ENCODE data around the gene SLF1.

The SLF1 gene

DNA sequence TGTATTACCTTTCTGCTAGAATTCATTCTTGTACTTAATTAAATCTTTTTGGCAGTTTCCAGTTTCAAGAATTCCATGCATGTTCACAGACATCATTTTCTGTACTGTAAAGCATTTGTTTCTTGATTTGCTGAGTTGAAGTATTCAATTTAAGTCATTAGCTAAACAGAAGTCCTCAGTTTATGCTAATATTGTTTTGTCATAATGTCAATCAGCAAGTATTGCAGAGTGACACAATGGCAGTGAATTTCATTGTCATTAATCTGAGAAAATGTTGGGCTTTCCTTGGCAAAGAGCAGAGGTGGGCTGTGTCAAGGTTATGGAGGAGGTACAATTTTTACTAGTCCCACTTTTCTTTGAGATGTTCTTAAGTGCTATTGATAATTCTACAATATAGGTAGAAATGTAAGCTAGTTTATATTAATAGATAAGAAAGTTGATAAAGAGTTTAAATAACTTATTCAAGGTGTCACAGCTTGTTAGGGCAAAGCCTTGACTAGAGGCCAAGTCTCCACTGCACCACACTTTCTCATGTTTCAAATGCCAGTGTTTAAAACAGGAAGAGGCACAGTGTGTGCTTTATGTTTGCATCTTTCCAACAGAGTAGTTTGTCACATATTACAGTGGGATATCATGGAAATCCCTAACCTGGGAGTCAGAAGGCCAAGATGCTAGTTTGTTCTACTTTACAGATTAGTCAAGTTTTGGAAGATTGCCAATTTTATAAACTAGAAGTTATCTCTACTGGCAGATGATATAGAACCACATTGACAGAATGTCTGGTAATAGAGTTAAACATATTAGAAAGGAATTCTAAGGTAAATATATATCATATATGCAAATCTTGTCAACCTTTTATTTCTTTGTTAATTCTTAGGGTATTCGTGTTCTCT, 56.3 kb downstream of the SLF1 start:
- no peak for DNase-seq (ENCODE audit: low read depth, low spot score)
- no peak overlapping the region for H3K9ac ChIP-seq (ENCODE audit: insufficient read length)
- H3K9me3 ChIP-seq (ENCODE audit: low read depth, low read length) = no peaks in the 10 kb centered on the region
- H3K4me3 ChIP-seq = no peak overlapping the region
- no peak overlapping the region for H3K27ac ChIP-seq
- TF ChIP-seq POLR2AphosphoS5 (IDR thresholded peaks at IDR 0.05; ENCODE audit: borderline replicate concordance, low read depth, low read length) (no peak), EZH2 (IDR thresholded peaks at IDR 0.05) (no peak), FOXP2 (optimal IDR thresholded peaks at IDR 0.05; ENCODE audit: control extremely low read depth, extremely low read length, insufficient read depth) (no peak)
- peaks cover 12% of the 10 kb centered on the region for H3K36me3 ChIP-seq (ENCODE audit: insufficient read depth, low read length)

DNA sequence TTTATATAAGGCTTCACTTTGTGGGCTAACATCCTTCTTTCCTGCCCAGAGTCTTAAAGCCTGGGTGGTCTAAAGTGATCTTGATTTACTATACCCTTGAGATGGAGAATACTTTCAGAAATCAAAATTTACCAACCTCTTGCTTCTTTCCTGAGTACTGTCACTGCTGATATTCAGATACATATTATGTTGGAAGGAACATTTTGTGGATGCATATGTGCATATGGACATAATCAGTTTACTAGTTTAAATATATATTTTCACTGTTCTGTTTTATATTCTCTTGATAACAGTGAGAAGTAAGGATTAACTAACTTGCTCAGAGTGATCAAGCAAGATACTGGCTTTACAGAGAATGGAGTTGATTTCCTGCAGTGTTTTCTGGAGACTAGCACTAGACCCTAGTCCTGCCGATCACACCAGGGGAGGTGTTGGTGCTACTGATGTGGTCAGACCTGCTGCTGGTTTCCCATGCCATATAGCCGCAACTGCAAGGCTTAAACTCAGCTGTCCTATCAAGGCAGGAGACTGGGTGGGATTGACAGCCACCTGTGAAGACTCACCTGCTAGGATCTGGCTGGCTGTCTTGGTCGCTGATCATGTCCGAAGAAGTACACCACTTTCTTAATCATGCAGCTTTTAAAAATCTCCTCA, 57.6 kb downstream of the SLF1 start:
- Histone ChIP-seq H3K27ac (no peak overlapping the region), H3K4me3 (no peak overlapping the region), H3K9ac (ENCODE audit: insufficient read length) (no peak overlapping the region), H3K36me3 (ENCODE audit: insufficient read depth, low read length) (peaks cover 10% of the 10 kb centered on the region), H3K9me3 (ENCODE audit: low read depth, low read length) (no peaks in the 10 kb centered on the region)
- no peak for DNase-seq (ENCODE audit: low read depth, low spot score)
- TF ChIP-seq POLR2AphosphoS5 (IDR thresholded peaks at IDR 0.05; ENCODE audit: borderline replicate concordance, low read depth, low read length) (no peak), FOXP2 (optimal IDR thresholded peaks at IDR 0.05; ENCODE audit: control extremely low read depth, extremely low read length, insufficient read depth) (no peak), EZH2 (IDR thresholded peaks at IDR 0.05) (no peak)

DNA sequence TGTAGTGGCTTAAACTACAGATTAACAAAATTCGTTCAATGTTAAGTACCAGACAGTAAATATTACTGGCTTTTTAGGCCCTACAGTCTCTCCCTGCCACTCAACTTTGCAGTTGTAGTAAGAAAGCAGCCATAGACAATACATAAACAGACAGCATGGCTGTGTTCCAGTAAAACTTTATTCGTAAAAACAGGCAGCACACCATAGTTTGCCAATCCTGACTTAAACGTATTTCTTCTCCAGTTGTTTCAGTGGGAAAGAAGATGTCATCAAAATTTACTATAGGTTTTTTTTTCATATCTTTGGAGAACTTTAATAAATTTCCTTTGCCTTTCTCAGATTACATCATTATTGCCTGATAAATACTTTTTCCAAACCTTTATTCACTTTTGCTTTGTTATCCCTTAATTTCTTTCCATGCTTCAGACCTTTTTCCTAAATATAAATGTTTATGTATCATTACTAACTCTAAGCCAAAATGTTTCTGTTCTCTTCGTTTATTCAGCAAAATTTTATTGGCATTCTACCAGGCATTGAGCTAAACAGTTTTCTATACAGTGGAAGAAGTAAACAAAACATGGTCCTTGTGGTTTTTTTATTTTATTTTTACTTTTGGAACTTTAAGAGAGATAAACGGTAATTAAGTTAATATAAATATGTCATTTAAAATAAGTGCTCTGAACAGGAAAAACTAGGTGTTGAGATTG, 64.5 kb downstream of the SLF1 start:
- Histone ChIP-seq H3K4me3 (no peak overlapping the region), H3K27ac (peak overlapping the region; percentile 12; the same call in 1 of the 2 replicates), H3K9me3 (ENCODE audit: low read depth, low read length) (no peaks in the 10 kb centered on the region), H3K36me3 (ENCODE audit: insufficient read depth, low read length) (peaks cover 8% of the 10 kb centered on the region), H3K9ac (ENCODE audit: insufficient read length) (no peak overlapping the region)
- no peak for DNase-seq (ENCODE audit: low read depth, low spot score)
- TF ChIP-seq FOXP2 (optimal IDR thresholded peaks at IDR 0.05; ENCODE audit: control extremely low read depth, extremely low read length, insufficient read depth) (no peak), EZH2 (IDR thresholded peaks at IDR 0.05) (no peak), POLR2AphosphoS5 (IDR thresholded peaks at IDR 0.05; ENCODE audit: borderline replicate concordance, low read depth, low read length) (no peak)

DNA sequence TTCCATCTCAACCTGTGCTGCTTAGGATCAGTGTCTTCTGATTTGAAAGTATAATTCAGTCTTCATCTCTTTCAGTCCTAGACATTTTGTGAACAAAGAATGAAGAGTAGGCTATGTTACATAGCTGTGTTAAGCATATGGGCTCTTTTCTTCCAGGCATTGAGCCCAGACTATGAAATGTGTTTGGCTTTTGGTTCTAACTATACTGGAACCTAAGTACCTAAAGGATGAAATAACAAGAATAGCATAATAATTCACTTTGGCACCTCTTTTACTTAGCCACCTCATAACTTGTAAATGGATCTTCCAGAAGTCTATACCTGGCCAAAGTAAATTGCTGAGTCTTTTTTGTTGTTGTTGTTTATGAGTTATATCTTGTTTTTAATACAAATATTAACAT, 71.4 kb downstream of the SLF1 start:
- no peak for TF ChIP-seq EZH2 (IDR thresholded peaks at IDR 0.05)
- Histone ChIP-seq H3K9me3 (ENCODE audit: low read depth, low read length) (no peaks in the 10 kb centered on the region), H3K27ac (peak overlapping the region; percentile 55; the same call in 1 of the 2 replicates), H3K4me3 (no peak overlapping the region), H3K36me3 (ENCODE audit: insufficient read depth, low read length) (peaks cover 31% of the 10 kb centered on the region), H3K9ac (ENCODE audit: insufficient read length) (no peak overlapping the region)
- no peak for DNase-seq (ENCODE audit: low read depth, low spot score)

DNA sequence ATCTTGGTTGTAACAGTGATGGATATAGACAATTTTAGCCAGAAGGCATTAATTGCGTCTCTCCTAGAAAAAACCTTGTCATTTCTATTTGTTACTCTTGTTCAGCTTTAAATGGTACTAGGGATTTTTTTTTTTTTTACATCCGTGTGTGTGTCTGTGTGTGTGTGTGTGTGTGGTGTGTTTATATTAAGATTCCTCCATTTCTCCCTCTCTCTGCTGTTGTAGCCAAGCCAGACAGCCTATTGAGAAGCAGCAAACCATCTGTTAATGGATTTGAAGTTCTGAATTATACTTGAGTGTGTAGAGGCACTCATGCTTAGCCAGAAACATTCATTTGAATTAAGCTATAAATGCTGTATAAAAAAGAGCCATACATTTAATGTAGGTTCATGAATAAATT, 72.3 kb downstream of the SLF1 start:
- H3K36me3 ChIP-seq (ENCODE audit: insufficient read depth, low read length) = peaks cover 35% of the 10 kb centered on the region
- peak overlapping the region; percentile 55 for H3K27ac ChIP-seq
- H3K4me3 ChIP-seq = peak overlapping the region; percentile 9; the same call in 1 of the 2 replicates
- no peak overlapping the region for H3K9ac ChIP-seq (ENCODE audit: insufficient read length)
- DNase-seq (ENCODE audit: low read depth, low spot score) = no peak
- H3K9me3 ChIP-seq (ENCODE audit: low read depth, low read length) = no peaks in the 10 kb centered on the region
- no peak for TF ChIP-seq EZH2 (IDR thresholded peaks at IDR 0.05)
- no peak for TF ChIP-seq FOXP2 (optimal IDR thresholded peaks at IDR 0.05; ENCODE audit: control extremely low read depth, extremely low read length, insufficient read depth)
- TF ChIP-seq POLR2AphosphoS5 (IDR thresholded peaks at IDR 0.05; ENCODE audit: borderline replicate concordance, low read depth, low read length) = no peak

DNA sequence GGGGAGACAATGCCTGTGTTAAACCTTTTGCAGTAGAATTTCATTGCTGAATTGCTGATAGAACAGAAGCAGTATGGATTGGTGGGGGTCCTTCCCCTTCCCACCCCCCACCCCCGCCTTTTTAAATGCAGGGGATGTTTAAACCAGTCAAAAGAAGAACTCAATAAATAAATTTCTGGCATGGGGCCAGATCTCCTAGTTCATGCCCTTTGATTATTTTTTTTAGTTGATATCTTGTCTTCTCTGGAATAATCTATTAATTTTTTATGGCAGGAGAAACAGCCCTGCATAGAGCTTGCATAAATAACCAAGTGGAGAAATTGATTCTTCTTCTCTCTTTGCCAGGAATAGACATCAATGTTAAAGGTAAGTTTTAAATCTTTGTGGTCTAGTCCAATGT, 72.8 kb downstream of the SLF1 start:
- no peak for DNase-seq (ENCODE audit: low read depth, low spot score)
- H3K4me3 ChIP-seq = peak overlapping the region; percentile 9; the same call in 1 of the 2 replicates
- H3K27ac ChIP-seq = peak overlapping the region; percentile 55
- H3K36me3 ChIP-seq (ENCODE audit: insufficient read depth, low read length) = peaks cover 35% of the 10 kb centered on the region
- TF ChIP-seq POLR2AphosphoS5 (IDR thresholded peaks at IDR 0.05; ENCODE audit: borderline replicate concordance, low read depth, low read length) (no peak), FOXP2 (optimal IDR thresholded peaks at IDR 0.05; ENCODE audit: control extremely low read depth, extremely low read length, insufficient read depth) (no peak), EZH2 (IDR thresholded peaks at IDR 0.05) (no peak)
- H3K9me3 ChIP-seq (ENCODE audit: low read depth, low read length) = no peaks in the 10 kb centered on the region
- no peak overlapping the region for H3K9ac ChIP-seq (ENCODE audit: insufficient read length)

DNA sequence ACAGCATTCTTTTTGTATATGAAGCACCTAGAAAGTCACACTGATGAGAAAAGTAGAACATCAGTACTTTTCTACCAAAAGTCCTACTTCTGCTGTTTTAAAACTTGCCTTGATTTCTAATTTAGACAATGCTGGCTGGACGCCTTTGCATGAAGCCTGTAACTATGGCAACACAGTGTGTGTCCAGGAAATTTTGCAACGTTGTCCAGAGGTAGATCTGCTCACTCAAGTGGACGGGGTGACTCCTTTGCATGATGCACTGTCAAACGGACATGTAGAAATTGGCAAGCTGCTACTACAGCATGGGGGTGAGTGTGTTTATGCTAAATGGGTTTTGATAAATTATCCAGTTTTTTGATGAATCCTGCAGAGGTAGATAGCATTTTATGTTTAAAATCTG, 73.5 kb downstream of the SLF1 start:
- H3K9me3 ChIP-seq (ENCODE audit: low read depth, low read length) = no peaks in the 10 kb centered on the region
- H3K4me3 ChIP-seq = no peak overlapping the region
- H3K27ac ChIP-seq = no peak overlapping the region
- no peak for TF ChIP-seq EZH2 (IDR thresholded peaks at IDR 0.05)
- no peak for TF ChIP-seq FOXP2 (optimal IDR thresholded peaks at IDR 0.05; ENCODE audit: control extremely low read depth, extremely low read length, insufficient read depth)
- no peak for TF ChIP-seq POLR2AphosphoS5 (IDR thresholded peaks at IDR 0.05; ENCODE audit: borderline replicate concordance, low read depth, low read length)
- peaks cover 35% of the 10 kb centered on the region for H3K36me3 ChIP-seq (ENCODE audit: insufficient read depth, low read length)
- DNase-seq (ENCODE audit: low read depth, low spot score) = no peak
- no peak overlapping the region for H3K9ac ChIP-seq (ENCODE audit: insufficient read length)

DNA sequence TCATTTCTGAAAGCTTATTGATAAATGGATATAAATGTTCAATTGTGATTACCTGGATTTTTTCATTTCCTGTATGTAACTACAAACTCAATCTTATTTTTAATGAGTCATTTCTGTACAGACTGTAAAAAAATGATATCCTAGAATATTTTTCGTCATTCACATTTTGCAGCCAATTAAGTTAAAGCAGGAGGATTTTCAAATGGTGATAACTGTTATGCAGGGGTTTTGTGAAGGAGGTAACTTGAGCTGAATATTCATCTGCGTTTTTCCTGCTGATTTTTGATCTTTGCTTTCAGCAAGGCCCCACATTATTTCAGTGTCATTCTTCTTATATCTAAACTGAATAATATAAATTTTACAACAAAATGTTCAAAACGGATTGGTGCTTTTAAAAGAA, 74.1 kb downstream of the SLF1 start:
- H3K9ac ChIP-seq (ENCODE audit: insufficient read length) = no peak overlapping the region
- H3K9me3 ChIP-seq (ENCODE audit: low read depth, low read length) = no peaks in the 10 kb centered on the region
- no peak for DNase-seq (ENCODE audit: low read depth, low spot score)
- TF ChIP-seq POLR2AphosphoS5 (IDR thresholded peaks at IDR 0.05; ENCODE audit: borderline replicate concordance, low read depth, low read length) (no peak), FOXP2 (optimal IDR thresholded peaks at IDR 0.05; ENCODE audit: control extremely low read depth, extremely low read length, insufficient read depth) (no peak), EZH2 (IDR thresholded peaks at IDR 0.05) (no peak)
- H3K27ac ChIP-seq = no peak overlapping the region
- peaks cover 32% of the 10 kb centered on the region for H3K36me3 ChIP-seq (ENCODE audit: insufficient read depth, low read length)
- H3K4me3 ChIP-seq = no peak overlapping the region

Data from SK-N-MC (cell line).